Left cardiac atrium (tissue), 4 donors: Measurements from ENCODE around the gene MACROD2. TPM values are rescaled to one million over a fixed set of nuclear protein-coding genes. Genes with fewer than 3 reads are reported as not detected.
A peak's percentile ranks its signal among the peaks of the same experiment; 100 is the strongest.
"Not testable (repeated sequence)": the region's sequence is repeated elsewhere in the genome, so short reads cannot be mapped to it uniquely, and the experiment has no call there.

Experiments
- ATAC-seq, 2 donors: fragments of 200-7000 bp; cut with Tn5 transposase; one replicate each; pipeline ENCODE4 v1.9.1; 2020; ENCODE audit warnings: mild to moderate bottlenecking in 2 of 2, moderate library complexity in 2 of 2
- DNase-seq: peaks from one replicate; pipeline ENCODE4 v3.0.0-alpha.2; 2020
- intact Hi-C, 2 donors: fragments of 100-400 bp; cut with DNase I; formaldehyde crosslinking; loops; one replicate each; pipeline versions ENCODE4 v1.14.1 to v1.15.1; 2022 to 2023
- total RNA-seq, 2 donors: library from RNA; stranded (reverse); fragmentation: NEBNext Ultra II Directional; extraction: Animal tissue kit (Norgen Biotek cat#: 25700); gene quantifications; one replicate each; pipeline ENCODE4 v1.2.1, GENCODE V29; 2021
- donor health status: DM: no; HTN: yes; CAD: no.
- donor health status: DM: no; HTN: yes; CAD: no; lungs with severe emphysema.
- donor health status: DM: yes; HTN: yes; CAD: no.
- donor health status: Dilated cardiomyopathy.

Gene MACROD2
- total RNA-seq, 2 donors from 2014 or later = 1.3 to 2.6 TPM

- no peak for ATAC-seq
- DNase-seq = no peak
- intact Hi-C loops = no loop called here
Measured at GRCh38 chr20:15364781-15365180, 1369.5 kb downstream of the MACROD2 start.

DNA sequence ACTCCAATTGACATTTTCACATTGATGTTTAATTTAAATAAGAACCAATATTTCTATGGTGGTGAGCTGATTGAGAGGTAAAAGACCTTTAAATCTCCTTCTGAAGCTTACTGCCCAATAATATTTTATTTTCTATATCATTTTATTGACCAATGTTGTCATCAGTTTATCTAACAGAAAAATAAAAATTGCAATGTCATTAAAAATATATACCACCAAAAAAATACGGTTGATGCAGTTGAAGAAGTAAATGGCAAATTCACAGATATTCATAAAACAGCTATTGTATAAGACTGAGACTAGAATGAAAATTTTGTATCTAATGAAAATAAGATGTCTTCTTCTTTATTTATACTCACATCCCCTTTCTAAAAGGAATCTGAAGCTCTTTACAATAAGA lies 1375.1 kb downstream of the MACROD2 start:
- DNase-seq = no peak
- intact Hi-C loops = no loop called here
- ATAC-seq = no peak

- no peak for ATAC-seq
- intact Hi-C loops = no loop called here
- DNase-seq = no peak
Measured at GRCh38 chr20:15374682-15375081, 1379.4 kb downstream of the MACROD2 start.

- ATAC-seq (no peak), DNase-seq (no peak)
- intact Hi-C loops = no loop called here
Measured at GRCh38 chr20:15375836-15376235, 1380.5 kb downstream of the MACROD2 start.

- ATAC-seq, intact Hi-C loops, DNase-seq: not testable (repeated sequence)
Measured at GRCh38 chr20:15377603-15378002, 1382.3 kb downstream of the MACROD2 start.

DNA sequence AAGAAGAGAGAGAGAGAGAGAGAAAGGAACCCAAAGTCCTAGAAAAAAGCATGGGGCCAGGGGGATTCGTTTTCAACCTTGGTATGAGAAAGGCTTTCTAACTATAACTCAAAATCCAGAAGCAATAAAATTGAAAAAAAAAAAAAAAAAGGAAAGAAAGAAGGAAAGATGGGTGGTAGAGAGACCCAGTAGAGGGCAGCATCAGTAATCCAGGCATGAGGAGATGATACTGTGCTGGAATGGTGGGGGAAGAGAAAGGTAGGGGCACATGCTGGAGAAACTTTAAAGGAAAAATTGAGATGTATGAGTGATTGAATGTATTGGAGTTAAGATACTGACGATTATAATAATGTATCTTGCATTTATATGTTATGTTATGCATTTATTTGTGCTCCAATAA lies 1382.8 kb downstream of the MACROD2 start:
- intact Hi-C loops = no loop called here
- no peak for DNase-seq
- no peak for ATAC-seq

DNA sequence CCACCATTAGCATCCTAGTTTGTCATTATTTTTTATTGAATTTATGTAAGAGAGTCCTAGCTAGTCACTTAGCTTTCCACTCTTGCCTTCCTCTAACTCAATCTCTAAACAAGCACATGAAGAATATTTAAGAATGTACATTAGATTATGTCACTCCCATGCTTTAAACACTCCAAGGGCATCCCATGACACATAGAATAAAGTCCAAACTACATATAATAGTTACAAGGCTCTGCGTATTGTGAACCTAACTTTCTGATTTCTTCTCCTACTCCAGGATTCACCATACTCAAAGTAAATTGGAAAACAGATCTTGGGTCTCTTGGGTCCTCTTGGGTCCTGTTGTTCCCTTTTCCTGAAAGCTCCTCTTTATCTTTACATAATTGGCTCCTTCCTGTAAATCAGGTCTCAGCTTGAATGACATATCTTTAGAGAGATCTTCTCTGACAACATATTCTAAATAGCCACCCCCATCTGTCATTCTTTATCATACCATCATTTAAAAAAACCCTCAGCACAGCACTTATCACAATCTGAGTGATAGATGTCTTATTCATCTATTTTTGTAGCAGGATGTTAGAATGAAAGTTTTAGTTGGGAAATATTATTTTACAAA lies 1384.5 kb downstream of the MACROD2 start:
- ATAC-seq = no peak
- no peak for DNase-seq
- intact Hi-C loops = no loop called here

GRCh38 chr20:15380770-15381169 lies 1385.5 kb downstream of the MACROD2 start:
- intact Hi-C loops = no loop called here
- no peak for DNase-seq
- no peak for ATAC-seq

DNA sequence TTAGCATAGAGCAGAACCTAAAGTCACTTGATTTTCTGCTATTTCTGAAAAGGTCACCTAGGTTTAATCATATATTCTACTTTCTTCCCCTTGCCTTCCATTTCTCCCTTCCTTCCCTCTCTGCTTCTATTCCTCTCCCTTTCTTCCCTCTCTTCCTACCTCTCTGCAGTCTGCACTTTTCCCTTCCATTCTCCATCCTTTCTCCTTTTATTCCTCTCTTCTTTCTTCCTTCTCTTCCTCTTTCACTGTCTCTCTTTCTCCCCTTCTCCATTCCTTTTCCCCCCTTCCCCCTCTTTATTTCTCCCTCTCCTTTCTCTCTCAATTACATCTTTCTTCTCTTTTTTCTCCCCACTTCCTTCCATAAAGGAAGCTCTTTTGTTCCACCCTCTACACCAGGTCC lies 1391.9 kb downstream of the MACROD2 start:
- intact Hi-C loops = no loop called here
- no peak for DNase-seq
- no peak for ATAC-seq

DNA sequence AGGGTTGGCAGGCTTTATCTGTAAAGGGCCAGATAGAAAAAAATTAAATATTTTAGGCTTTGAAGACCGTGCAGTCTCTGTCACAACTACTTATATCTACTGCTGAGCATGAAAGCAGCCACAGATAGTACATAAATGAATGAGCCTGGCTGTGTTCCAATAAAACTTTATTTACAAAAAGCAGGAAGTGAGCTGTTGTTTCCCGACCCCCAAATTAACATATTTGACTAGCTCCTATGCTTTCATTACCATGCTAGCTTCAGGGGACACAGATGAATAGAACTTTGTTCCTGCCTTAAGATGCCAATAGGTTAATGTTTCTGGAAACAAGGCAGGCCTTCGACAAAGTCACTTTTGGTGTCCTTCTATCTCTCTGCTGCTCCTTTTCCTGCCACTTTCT lies 1400.1 kb downstream of the MACROD2 start:
- DNase-seq (no peak), ATAC-seq (no peak)
- intact Hi-C loops = no loop called here

DNA sequence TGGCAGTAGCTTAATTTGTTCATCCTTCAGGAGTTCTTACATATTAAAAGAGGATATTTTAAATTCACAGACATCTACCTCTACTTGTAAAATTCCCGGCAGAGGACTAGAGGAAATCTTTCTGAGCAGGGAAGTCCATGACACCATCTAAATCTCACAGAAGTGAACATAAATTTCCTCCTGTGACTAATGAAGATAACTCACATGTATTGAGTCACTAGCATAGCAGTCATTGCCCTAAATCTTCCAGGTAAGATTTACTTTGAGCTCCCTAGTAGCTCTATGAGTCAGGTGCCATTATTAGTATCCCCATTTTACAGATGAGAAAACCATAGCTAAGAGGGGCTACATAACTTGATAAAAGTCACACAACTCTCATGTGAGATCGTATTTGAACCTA lies 1400.7 kb downstream of the MACROD2 start:
- DNase-seq = no peak
- no peak for ATAC-seq
- intact Hi-C loops = no loop called here

DNA sequence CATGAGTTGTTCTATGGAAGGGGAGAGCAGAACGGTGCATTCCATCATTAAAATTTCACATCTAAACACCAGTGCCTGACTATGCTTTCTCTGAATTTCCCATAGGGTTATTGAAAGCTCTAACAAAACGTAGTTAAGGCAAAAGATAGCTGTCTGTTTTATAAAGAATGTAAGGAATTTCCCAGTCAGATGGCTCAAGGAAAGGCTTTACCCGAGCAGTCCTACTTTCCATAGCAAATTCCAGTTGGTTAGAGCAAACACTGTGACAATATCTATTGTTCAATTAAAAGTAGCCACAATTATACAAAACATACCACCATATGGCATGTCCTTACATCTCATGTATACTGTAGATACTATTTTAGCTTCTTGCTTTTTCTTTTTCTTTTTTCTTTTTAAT lies 1401.6 kb downstream of the MACROD2 start:
- DNase-seq (no peak), ATAC-seq (no peak)
- intact Hi-C loops = no loop called here

GRCh38 chr20:15399781-15400180 lies 1404.5 kb downstream of the MACROD2 start:
- no peak for ATAC-seq

DNA sequence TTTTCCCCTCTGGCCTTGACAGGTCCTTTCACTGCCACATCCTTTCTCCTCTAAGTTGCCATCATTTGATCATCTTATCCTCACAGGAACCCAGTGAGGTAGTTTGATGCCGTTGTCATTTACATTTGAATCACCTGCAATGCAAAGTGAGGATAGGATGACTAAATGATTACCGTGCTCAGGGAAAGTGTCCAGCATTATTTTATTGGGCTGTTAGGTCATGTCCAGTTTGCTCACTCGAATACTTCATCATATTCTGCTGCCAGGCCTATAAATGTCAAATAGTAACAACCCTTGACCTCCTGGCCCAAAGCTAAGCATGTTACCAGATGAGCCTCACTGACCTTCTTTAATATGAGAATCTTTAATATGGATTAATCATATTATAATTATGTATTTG lies 1410.8 kb downstream of the MACROD2 start:
- intact Hi-C loops = no loop called here
- ATAC-seq (no peak), DNase-seq (no peak)

More at GRCh38 chr20:15399781-15400180, 1404.5 kb downstream of the MACROD2 start:
- DNase-seq = no peak
- intact Hi-C loops = no loop called here

- intact Hi-C loops = no loop called here
- ATAC-seq (no peak), DNase-seq (no peak)
Measured at GRCh38 chr20:15411781-15412180, 1416.5 kb downstream of the MACROD2 start.

GRCh38 chr20:15415908-15416307 lies 1420.6 kb downstream of the MACROD2 start:
- DNase-seq = no peak
- intact Hi-C loops = no loop called here
- ATAC-seq = no peak

DNA sequence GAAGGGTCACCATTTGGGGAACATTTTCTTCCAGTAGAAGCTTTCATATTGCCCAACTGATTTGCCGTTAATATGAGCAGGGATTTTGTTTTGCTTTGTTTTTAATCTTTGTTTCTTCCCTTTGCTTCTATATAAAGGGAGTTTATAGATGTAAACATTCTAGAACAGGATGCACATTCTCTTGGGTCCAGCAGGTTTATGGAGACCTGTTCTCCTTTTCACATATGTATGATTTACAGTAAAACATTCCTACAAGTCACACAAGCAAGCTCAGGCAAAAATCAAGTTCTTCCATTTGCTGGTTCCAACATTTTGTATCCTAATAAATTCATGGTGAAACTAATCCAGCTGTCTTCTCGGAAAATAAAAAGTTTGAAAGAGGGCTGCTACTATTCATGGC lies 1424.5 kb downstream of the MACROD2 start:
- intact Hi-C loops = no loop called here
- no peak for ATAC-seq
- DNase-seq = no peak

DNA sequence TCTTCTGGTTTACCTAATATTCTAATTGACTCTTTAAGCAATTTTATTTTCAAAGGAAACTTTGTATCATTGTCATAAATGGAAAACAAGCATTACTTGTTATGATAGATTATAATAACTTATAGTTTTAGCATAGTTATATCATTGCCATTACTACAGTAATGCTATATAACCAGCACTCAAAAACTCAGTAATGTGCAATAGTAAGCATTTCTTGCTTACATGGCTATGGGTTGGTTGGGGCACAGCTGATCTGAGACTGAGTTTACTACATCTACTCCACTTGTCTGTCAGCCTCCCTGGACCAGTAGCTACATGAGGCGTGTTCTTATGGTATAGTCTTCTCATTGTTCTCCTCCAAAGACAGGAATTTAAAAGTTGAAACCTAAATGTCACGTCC lies 1427.7 kb downstream of the MACROD2 start:
- intact Hi-C loops = no loop called here
- no peak for ATAC-seq
- no peak for DNase-seq

- ATAC-seq (no peak), DNase-seq (no peak)
- intact Hi-C loops = no loop called here
Measured at GRCh38 chr20:15439551-15439950, 1444.2 kb downstream of the MACROD2 start.

DNA sequence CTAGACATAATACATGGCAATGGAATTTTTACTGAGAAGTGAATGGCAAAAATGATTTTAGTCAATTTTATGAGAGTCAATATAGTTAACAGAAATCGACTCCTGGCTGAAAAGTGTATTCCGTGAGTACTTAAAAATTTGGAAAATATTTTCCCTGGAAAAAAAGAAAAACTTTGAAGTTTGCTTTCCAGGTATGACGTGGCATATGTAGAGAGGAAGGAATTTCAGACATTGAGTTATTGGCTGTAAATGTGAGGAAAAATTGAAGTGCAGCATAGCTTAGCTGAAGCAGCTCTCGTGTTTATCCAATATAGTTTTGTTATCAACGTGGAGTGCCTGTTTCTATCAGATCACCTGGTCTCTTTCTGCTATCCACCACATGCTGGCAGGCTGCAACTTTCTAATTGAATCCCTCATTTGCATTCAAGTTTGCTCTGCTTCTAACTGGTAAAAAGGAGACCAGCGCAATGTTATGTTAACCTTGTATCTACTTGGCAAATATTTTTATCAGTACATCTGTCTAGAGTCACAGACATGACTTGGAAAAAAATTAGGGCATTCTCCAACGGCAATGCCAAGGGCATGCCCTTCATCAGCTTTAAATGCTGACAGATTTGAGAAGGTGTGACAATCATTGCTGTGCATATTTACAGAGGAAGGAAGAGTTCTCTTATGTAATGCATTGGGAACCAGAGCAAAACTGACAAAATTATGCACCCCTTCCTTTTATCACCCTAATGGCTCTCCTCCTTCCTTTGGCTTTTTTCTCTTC lies 1444.9 kb downstream of the MACROD2 start:
- no peak for DNase-seq
- intact Hi-C loops = no loop called here
- peak in 1 of 2 donors; percentile 71 for ATAC-seq
